Activated CD4-positive, alpha-beta T cell treated with anti-CD3 and anti-CD28 coated beads, Interleukin-2, amount 10 ng/mL, durations not matched to agents 7 days and 5 days (primary cell): ENCODE results near the gene MAPKAPK5. TPM values are rescaled to one million over a fixed set of nuclear protein-coding genes. Genes with fewer than 3 reads are reported as not detected.
"Not testable (repeated sequence)": the region's sequence is repeated elsewhere in the genome, so short reads cannot be mapped to it uniquely, and the experiment has no call there.

Source experiments
- CTCF ChIA-PET: fragments of 350-600 bp; sonication (Branson Sonifier 250); formaldehyde crosslinking; loops from one replicate; lab custom pipeline; 2021; ENCODE audit warnings: antibody characterized with exemption; lab: Charles Lee
- POLR2A ChIA-PET: fragments of 350-600 bp; sonication (Branson Sonifier 250); formaldehyde crosslinking; loops from one replicate; lab custom pipeline; 2021; ENCODE audit warnings: antibody characterized with exemption; lab: Charles Lee
- DNase-seq: peaks from one replicate; pipeline ENCODE4 v3.0.0-alpha.2; 2020
- H3K27ac Mint-ChIP-seq: one replicate; pipeline ENCODE4 v1.8.0; 2021; ENCODE audit warnings: mild to moderate bottlenecking, moderate library complexity, mixed read lengths
- H3K27me3 Mint-ChIP-seq: one replicate; pipeline ENCODE4 v1.8.0; 2021; ENCODE audit warnings: mixed read lengths
- H3K36me3 Mint-ChIP-seq: one replicate; pipeline ENCODE4 v1.8.0; 2021; ENCODE audit warnings: low read depth, mixed read lengths
- H3K4me1 Mint-ChIP-seq: one replicate; pipeline ENCODE4 v1.8.0; 2021; ENCODE audit warnings: mixed read lengths
- H3K4me3 Mint-ChIP-seq: one replicate; pipeline ENCODE4 v1.8.0; 2021; ENCODE audit warnings: mild to moderate bottlenecking, moderate library complexity, mixed read lengths
- H3K9me3 Mint-ChIP-seq: one replicate; pipeline ENCODE4 v1.8.0; 2021; ENCODE audit warnings: mixed read lengths
- microRNA-seq: library from miRNA; unstranded; fragments of <30 nt; microRNA quantifications from one replicate; pipeline ENCODE4 v1.2.0, GENCODE V29; 2021; ENCODE audit warnings: borderline microRNAs expressed, borderline replicate concordance
- total RNA-seq, 2 experiments: library from RNA; stranded (reverse); gene quantifications; one replicate each; pipeline ENCODE4 v1.2.3, GENCODE V29; 2021

Gene MAPKAPK5
- total RNA-seq, 2 experiments from 2014 or later, result 43.7 to 47.6 TPM

DNA sequence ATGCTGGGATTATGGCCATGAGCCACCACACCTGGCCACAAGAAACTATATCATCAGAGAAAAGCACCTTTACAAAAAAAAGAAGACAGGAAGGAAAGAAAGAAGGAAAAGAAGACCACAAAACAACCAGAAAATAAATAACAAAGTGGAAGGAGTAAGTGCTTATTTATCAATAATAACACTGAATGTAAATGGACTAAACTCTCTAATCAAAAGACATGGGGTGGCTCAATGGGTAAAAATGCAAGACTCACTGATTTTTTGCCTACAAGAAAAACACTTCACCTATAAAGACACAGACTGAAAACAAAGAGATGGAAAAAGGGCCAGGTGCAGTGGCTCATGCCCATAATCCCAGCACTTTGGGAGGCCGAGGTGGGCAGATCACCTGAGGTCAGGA is 65.7 kb downstream of the MAPKAPK5 start:
- Mint-ChIP-seq H3K36me3 (peaks cover 35% of the 10 kb centered on the region), H3K4me1 (no peaks in the 10 kb centered on the region), H3K4me3 (no peak overlapping the region), H3K9me3 (peaks cover 16% of the 10 kb centered on the region), H3K27me3 (no peaks in the 10 kb centered on the region), H3K27ac (no peak overlapping the region)
- no peak for DNase-seq
- POLR2A ChIA-PET, result no interaction called here
- CTCF ChIA-PET, result interaction anchor here (1.2 kb wide), 1 partner anchor 105 kb away, joined by 3 read pairs; the partner anchor contains the start of genes ERP29 and TMEM116

DNA sequence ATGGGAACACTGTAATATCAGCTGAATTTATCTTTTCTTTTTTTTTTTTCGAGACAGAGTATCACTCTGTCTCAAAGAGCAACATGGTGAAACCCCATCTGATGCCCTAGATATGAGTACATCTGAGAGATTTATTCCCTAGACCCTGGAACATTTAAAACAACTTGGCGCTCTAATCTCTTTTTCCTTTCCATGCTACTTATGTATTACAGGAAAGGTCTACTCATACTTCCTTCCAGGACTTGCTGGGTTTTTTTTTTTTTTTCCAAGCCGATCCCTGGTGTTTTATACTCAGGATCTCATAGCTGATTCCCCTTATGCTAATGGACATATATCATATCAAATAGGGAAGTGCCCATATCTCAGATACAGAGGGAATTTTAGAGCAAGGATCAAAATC is 83.1 kb downstream of the MAPKAPK5 start:
- CTCF ChIA-PET, result no interaction called here
- Mint-ChIP-seq H3K27me3 (no peaks in the 10 kb centered on the region), H3K27ac (no peak overlapping the region), H3K9me3 (no peaks in the 10 kb centered on the region), H3K4me1 (no peaks in the 10 kb centered on the region), H3K4me3 (no peak overlapping the region), H3K36me3 (no peaks in the 10 kb centered on the region)
- POLR2A ChIA-PET, result no interaction called here
- DNase-seq, result no peak

DNA sequence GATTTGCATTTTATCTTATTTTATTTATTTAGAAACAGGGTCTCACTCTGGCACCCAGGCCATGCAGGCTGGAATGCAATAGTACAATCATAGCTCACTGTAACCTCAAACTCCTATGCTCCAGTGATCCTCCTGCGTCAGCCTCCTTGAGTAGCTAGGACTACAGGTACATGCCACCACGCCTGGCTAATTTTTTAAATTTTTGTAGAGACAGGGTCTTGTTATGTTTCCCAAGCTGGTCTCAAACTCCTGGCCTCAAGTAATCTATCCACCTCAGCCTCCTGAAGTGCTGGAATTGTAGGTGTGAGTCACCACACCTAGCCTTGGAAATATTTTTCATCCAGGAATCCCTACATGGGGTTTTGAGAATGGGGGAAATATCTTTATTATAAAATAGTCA is 84.6 kb downstream of the MAPKAPK5 start:
- CTCF ChIA-PET, result interaction anchor here (0.7 to 2.1 kb wide), 2 partner anchors 18 to 87 kb away, joined by 3 to 6 read pairs; partner anchors contain the start of genes ERP29 and TMEM116
- H3K27me3 Mint-ChIP-seq, result no peaks in the 10 kb centered on the region
- no peak for DNase-seq
- H3K27ac Mint-ChIP-seq, result no peak overlapping the region
- no peaks in the 10 kb centered on the region for H3K4me1 Mint-ChIP-seq
- no peaks in the 10 kb centered on the region for H3K36me3 Mint-ChIP-seq
- H3K9me3 Mint-ChIP-seq, result no peaks in the 10 kb centered on the region
- H3K4me3 Mint-ChIP-seq, result no peak overlapping the region
- POLR2A ChIA-PET, result no interaction called here

DNA sequence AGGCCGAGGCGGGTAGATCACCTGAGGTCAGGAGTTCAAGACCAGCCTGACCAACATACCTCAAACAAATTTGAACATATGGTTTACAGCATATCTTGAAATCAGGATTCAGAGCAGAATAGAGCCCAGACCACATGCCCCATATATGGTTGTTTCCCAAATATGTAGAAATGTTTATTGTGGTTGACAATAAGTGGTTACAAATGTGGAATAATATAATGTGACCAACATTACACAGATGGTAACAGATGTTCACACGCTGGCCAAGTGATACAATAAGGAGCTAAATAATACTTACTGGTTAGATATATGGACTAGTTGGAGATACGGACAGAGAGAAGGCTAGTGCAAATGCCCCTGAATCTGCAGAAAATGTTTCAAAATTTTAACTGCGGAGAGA is 85.3 kb downstream of the MAPKAPK5 start:
- POLR2A ChIA-PET, result no interaction called here
- H3K9me3 Mint-ChIP-seq, result no peaks in the 10 kb centered on the region
- H3K36me3 Mint-ChIP-seq, result no peaks in the 10 kb centered on the region
- H3K27ac Mint-ChIP-seq, result no peak overlapping the region
- DNase-seq, result no peak
- H3K4me1 Mint-ChIP-seq, result no peaks in the 10 kb centered on the region
- CTCF ChIA-PET, result interaction anchor here (0.5 to 2.1 kb wide), 3 partner anchors 10 to 86 kb away, joined by 3 to 7 read pairs (median 6); partner anchors contain the start of genes ERP29 and TMEM116
- no peak overlapping the region for H3K4me3 Mint-ChIP-seq
- no peaks in the 10 kb centered on the region for H3K27me3 Mint-ChIP-seq

DNA sequence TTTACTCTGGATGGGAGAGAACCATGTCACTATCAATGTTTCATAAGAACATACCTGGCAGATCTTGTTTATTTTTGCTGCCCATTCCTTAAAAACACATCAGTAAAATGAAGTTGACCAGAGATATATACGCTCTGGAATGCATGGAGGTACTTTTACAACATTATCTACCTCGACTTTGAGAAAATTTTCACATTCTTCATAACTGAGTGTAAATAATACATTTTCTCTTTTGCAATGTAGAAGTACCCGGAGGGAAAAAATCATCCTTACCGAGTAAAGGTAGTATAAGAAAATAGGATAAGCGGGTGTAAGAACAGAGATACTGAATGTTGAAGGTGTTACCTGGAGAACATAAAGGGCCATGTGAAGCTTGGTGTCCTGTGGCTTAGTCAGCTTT is 90.2 kb downstream of the MAPKAPK5 start:
- POLR2A ChIA-PET, result no interaction called here
- Mint-ChIP-seq H3K27me3 (no peaks in the 10 kb centered on the region), H3K4me3 (no peak overlapping the region), H3K4me1 (no peaks in the 10 kb centered on the region), H3K27ac (no peak overlapping the region), H3K36me3 (no peaks in the 10 kb centered on the region), H3K9me3 (no peaks in the 10 kb centered on the region)
- no peak for DNase-seq
- CTCF ChIA-PET, result no interaction called here

DNA sequence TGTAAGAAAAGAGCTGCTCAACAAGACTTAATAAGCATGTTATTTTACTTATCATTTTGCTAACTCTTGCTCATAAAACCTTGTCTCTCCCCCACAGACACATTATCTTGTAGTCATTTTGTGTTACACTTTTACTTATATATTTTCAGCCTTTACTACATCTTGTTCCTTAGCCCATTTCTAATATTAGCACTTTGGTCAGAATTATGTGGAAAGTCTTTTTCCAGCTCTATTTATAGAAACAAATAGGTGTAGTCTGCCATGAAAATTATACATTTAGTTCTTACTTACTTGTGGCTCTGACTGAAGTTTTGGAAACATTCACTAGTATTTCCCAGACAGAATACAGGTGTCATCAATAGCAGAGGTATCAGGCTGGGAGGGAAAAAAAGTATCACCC is 94.8 kb downstream of the MAPKAPK5 start:
- Mint-ChIP-seq H3K4me1 (no peaks in the 10 kb centered on the region), H3K9me3 (no peaks in the 10 kb centered on the region), H3K4me3 (no peak overlapping the region), H3K27me3 (no peaks in the 10 kb centered on the region), H3K36me3 (no peaks in the 10 kb centered on the region), H3K27ac (no peak overlapping the region)
- POLR2A ChIA-PET, result no interaction called here
- no peak for DNase-seq
- CTCF ChIA-PET, result interaction anchor here (0.8 to 1.8 kb wide), 4 partner anchors 9 to 411 kb away, joined by 3 to 4 read pairs (median 3); no protein-coding TSS in a partner anchor

DNA sequence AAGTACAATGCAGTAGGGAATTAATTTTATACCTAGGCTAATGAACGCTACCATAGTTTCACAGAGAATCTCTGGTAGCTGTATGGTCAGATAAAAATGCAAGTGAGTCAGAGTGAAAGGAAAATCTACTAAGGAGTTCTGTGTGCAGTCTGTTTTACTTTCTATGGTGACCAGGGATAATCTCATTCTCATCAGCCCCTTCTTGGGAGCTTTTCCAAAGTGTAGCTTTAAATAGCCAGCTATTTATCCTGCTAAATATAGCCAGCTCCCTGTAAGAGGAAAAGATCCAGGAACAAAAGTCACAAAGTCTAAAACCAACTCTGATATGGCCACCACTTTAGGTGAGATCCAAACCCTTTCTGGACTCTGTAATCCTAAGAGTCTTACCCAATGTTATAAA is 95.4 kb downstream of the MAPKAPK5 start:
- Mint-ChIP-seq H3K9me3 (no peaks in the 10 kb centered on the region), H3K4me1 (no peaks in the 10 kb centered on the region), H3K4me3 (no peak overlapping the region), H3K27me3 (no peaks in the 10 kb centered on the region), H3K36me3 (no peaks in the 10 kb centered on the region), H3K27ac (no peak overlapping the region)
- no peak for DNase-seq
- ChIA-PET CTCF (interaction anchor here (0.8 to 1.8 kb wide), 4 partner anchors 8 to 410 kb away, joined by 3 to 4 read pairs (median 4); no protein-coding TSS in a partner anchor), POLR2A (no interaction called here)

DNA sequence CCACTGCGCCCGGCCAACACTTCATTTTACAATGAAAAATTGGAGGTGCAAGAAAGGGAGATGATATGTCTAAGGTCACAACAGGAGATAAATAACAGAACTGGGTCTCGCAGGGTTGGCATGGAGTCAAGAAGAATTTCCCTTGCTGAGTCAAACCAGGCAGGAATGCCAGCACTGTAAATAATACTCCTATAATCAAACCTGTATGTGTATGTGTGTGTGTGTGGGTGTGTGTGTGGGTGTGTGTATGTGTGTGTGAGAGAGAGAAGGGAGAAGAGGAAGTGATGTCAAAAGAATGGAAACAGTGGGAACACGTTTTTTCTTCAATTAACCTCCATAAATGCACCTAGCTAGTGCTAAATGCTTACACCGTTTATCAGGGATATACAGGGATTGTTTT is 100.5 kb downstream of the MAPKAPK5 start:
- POLR2A ChIA-PET, result no interaction called here
- no peak for DNase-seq
- H3K27ac Mint-ChIP-seq, result peak overlapping the region; percentile 75

DNA sequence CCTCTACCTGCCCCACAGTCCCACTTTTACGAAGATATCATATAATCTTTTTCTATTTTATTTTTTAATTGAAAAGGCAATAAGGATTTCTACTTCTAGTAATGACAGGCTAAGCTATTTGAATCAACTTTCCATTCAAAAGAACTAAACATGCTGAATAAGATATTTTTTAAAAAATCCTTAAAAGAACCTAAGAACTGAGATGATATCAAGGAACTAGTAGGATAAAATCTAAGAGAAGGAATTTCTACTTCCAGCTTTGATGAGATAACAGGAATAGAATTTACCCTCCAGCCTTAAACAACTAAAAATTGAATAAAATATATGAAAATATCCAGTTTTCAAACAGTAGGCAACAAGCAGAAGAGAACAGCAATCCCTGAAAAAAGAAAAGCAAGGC is 101.9 kb downstream of the MAPKAPK5 start:
- H3K27ac Mint-ChIP-seq, result no peak overlapping the region
- ChIA-PET POLR2A (no interaction called here), CTCF (interaction anchor here (1.1 to 4.0 kb wide), 9 partner anchors 16 to 443 kb away, joined by 3 to 16 read pairs (median 4); partner anchors contain the start of genes ERP29 and TMEM116)
- H3K36me3 Mint-ChIP-seq, result peaks cover 2% of the 10 kb centered on the region
- H3K27me3 Mint-ChIP-seq, result no peaks in the 10 kb centered on the region
- peaks cover 27% of the 10 kb centered on the region for H3K4me1 Mint-ChIP-seq
- H3K4me3 Mint-ChIP-seq, result no peak overlapping the region
- no peaks in the 10 kb centered on the region for H3K9me3 Mint-ChIP-seq
- DNase-seq, result no peak

More for the DNA sequence above, 100.5 kb downstream of the MAPKAPK5 start:
- Mint-ChIP-seq H3K9me3 (no peaks in the 10 kb centered on the region), H3K27me3 (no peaks in the 10 kb centered on the region), H3K4me1 (peaks cover 21% of the 10 kb centered on the region), H3K4me3 (no peak overlapping the region), H3K36me3 (no peaks in the 10 kb centered on the region)
- CTCF ChIA-PET, result interaction anchor here (4.0 kb wide), 1 partner anchor 71 kb away, joined by 16 read pairs; the partner anchor contains the start of genes ERP29 and TMEM116

DNA sequence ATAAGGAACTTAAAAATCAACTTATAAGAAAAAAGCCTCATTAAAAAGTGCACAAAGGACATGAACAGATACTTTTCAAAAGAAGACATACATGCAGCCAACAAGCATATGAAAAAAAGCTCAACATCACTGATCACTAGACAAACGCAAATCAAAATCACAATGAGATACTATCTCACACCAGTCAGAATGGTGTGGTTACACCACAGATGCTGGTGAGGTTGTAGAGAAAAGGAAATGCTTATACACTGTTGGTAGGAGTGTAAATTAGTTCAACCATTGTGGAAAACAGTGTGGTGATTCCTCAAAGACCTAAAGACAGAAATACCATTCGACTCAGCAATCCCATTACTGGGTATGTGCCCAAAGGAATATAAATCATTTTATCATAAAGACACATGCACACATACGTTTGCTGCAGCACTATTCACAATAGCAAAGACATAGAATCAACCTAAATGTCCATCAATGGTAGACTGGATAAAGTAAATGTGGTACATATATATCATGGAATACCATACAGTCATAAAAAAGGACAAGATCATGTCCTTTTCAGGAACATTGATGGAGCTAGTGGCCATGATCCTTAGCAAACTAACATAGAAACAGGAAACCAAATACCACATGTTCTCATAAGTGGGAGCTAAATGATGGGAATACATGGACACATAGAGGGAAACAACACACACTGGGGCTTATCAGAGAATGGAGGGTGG is 109.1 kb downstream of the MAPKAPK5 start:
- POLR2A ChIA-PET, H3K27me3 Mint-ChIP-seq: not testable (repeated sequence)
- Mint-ChIP-seq H3K4me1 (peaks cover 43% of the 10 kb centered on the region), H3K9me3 (peaks cover 38% of the 10 kb centered on the region), H3K4me3 (peak overlapping the region; percentile 38), H3K27ac (peak overlapping the region; percentile 77), H3K36me3 (peaks cover 48% of the 10 kb centered on the region)
- DNase-seq, result peak; percentile 66
- CTCF ChIA-PET, result interaction anchor here (0.6 to 1.1 kb wide), 3 partner anchors 13 to 1459 kb away, joined by 3 to 4 read pairs (median 4); no protein-coding TSS in a partner anchor

Small RNAs within 50 kb of the gene (microRNA-seq; reads per million reads assigned to microRNA genes)
- gene MIR6761, result not detected

Other genes with a start within 250 kb of the MAPKAPK5 start
- 10 to 100 TPM; 42.0 to 46.8 TPM for gene ATXN2, start 242.9 kb upstream of the MAPKAPK5 start, total RNA-seq
- gene BRAP, start 156.3 kb upstream of the MAPKAPK5 start, total RNA-seq, result 10 to 100 TPM; 20.2 to 23.6 TPM
- 10 to 100 TPM; 29.7 to 30.8 TPM for gene ACAD10, start 156.2 kb upstream of the MAPKAPK5 start, total RNA-seq
- gene ALDH2, start 75.3 kb upstream of the MAPKAPK5 start, total RNA-seq, result under 1 TPM; 0.27 to 0.35 TPM
- gene TMEM116, start 170.9 kb downstream of the MAPKAPK5 start, total RNA-seq, result 10 to 100 TPM; 16.6 to 16.9 TPM
- gene ERP29, start 171.2 kb downstream of the MAPKAPK5 start, total RNA-seq, result 100 to 1,000 TPM; 177 to 181 TPM